ENCODE measurements around the gene BAZ1A. TPM values are rescaled to one million over a fixed set of nuclear protein-coding genes. Genes with fewer than 3 reads are reported as not detected.
"Not testable (repeated sequence)": the region's sequence is repeated elsewhere in the genome, so short reads cannot be mapped to it uniquely, and the experiment has no call there.

BAZ1A gene
- total RNA-seq, 4 donors from 2014 or later: 22.7 to 86.7 (median 56.0) TPM

GRCh38 chr14:34804933-34805332 is 70.2 kb downstream of the BAZ1A start:
- DNase-seq (ENCODE audit: low spot score) (no peak), ATAC-seq (ENCODE audit: low FRiP score) (no peak)
- TF ChIP-seq, protein P1, sequence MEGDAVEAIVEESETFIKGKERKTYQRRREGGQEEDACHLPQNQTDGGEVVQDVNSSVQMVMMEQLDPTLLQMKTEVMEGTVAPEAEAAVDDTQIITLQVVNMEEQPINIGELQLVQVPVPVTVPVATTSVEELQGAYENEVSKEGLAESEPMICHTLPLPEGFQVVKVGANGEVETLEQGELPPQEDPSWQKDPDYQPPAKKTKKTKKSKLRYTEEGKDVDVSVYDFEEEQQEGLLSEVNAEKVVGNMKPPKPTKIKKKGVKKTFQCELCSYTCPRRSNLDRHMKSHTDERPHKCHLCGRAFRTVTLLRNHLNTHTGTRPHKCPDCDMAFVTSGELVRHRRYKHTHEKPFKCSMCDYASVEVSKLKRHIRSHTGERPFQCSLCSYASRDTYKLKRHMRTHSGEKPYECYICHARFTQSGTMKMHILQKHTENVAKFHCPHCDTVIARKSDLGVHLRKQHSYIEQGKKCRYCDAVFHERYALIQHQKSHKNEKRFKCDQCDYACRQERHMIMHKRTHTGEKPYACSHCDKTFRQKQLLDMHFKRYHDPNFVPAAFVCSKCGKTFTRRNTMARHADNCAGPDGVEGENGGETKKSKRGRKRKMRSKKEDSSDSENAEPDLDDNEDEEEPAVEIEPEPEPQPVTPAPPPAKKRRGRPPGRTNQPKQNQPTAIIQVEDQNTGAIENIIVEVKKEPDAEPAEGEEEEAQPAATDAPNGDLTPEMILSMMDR (IDR thresholded peaks at IDR 0.05): no peak

GRCh38 chr14:34798861-34799260 is 76.3 kb downstream of the BAZ1A start:
- not testable (repeated sequence) for DNase-seq (ENCODE audit: low spot score); ATAC-seq (ENCODE audit: low FRiP score)

GRCh38 chr14:34797747-34798583 is 77.2 kb downstream of the BAZ1A start:
- TF ChIP-seq, protein P1 (IDR thresholded peaks at IDR 0.05): no peak
- no peak for DNase-seq (ENCODE audit: low spot score)
- no peak for ATAC-seq (ENCODE audit: low FRiP score)

GRCh38 chr14:34796902-34797301 is 78.3 kb downstream of the BAZ1A start:
- DNase-seq (ENCODE audit: low spot score): no peak
- TF ChIP-seq, protein P1 (IDR thresholded peaks at IDR 0.05): no peak
- ATAC-seq (ENCODE audit: low FRiP score): no peak

- DNase-seq (ENCODE audit: low spot score) (no peak), ATAC-seq (ENCODE audit: low FRiP score) (no peak)
- TF ChIP-seq, protein P1 (IDR thresholded peaks at IDR 0.05): no peak
These were observed 80.2 kb downstream of the BAZ1A start for GRCh38 chr14:34794941-34795340.

DNA sequence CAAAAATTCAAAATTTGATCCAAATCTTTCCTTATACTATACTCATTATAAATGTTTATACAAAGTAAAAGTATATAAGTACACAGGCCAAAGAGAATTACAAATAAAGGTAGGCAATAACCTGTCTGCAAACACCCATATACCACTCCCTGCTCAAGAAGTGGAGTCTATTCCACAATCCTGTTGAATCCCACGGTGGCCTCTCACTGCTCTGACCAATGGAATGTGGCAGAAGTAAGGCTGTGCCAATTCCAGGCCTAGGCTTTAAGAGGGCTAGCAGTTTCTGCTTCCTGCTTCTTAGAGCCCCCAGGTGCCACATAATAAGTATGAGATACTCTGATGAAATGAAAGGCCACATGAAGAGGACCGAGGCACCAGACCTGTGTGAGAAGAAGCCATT is 80.9 kb downstream of the BAZ1A start:
- ATAC-seq (ENCODE audit: low FRiP score): no peak
- DNase-seq (ENCODE audit: low spot score): no peak
- TF ChIP-seq, protein P1 (IDR thresholded peaks at IDR 0.05): no peak

DNA sequence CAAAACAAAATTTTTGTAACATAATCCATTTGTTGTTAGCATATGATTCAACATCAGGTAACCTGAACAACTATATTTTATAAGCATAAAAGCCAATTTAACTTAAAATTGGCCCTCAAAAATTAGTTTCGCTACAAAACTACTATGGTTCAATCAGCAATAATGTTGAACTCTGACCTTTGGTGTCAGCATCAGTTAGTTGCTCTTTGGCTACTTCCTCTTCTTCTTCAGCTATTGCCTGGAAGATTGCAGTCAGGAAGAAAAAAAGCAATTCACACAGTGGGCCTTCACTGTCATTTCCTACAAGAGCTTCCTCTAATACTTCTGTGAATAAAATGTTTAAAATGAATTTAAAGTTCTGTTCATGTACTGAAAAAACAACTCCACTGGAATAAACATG is 82.6 kb downstream of the BAZ1A start:
- no peak for DNase-seq (ENCODE audit: low spot score)
- TF ChIP-seq, protein P1 (IDR thresholded peaks at IDR 0.05): no peak
- no peak for ATAC-seq (ENCODE audit: low FRiP score)
